ENCODE measurements around the gene CPSF4.

DNA sequence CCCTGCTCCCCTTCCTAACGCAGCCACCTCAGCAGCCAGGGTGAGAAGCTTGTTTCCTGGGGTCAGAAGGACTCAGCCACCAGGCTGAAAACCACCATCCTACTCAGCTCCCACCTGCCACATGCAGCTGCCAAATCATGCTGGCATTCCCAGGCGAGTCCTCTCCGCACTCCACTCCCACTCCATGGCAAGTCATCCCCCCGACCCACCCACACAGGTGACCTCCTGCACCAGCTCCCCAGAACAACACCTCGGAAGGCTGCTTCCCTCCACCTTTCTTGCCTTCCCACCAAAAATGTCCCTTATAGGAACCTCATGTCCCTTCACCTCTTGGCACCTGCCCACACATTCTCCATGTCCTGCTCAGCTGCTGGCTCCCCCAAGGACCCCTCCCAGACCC is 35.0 kb upstream of the CPSF4 start:
- no peak for TF ChIP-seq POLR2A (IDR thresholded peaks at IDR 0.05)
- TF ChIP-seq, protein P1, sequence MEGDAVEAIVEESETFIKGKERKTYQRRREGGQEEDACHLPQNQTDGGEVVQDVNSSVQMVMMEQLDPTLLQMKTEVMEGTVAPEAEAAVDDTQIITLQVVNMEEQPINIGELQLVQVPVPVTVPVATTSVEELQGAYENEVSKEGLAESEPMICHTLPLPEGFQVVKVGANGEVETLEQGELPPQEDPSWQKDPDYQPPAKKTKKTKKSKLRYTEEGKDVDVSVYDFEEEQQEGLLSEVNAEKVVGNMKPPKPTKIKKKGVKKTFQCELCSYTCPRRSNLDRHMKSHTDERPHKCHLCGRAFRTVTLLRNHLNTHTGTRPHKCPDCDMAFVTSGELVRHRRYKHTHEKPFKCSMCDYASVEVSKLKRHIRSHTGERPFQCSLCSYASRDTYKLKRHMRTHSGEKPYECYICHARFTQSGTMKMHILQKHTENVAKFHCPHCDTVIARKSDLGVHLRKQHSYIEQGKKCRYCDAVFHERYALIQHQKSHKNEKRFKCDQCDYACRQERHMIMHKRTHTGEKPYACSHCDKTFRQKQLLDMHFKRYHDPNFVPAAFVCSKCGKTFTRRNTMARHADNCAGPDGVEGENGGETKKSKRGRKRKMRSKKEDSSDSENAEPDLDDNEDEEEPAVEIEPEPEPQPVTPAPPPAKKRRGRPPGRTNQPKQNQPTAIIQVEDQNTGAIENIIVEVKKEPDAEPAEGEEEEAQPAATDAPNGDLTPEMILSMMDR (IDR thresholded peaks at IDR 0.05 in 4 of 5, conservative IDR thresholded peaks at IDR 0.05 in 1 of 5), result no peak

All from gastrocnemius medialis (tissue), 4 donors.